GM23248 (cell line): Measurements from ENCODE around the gene PIP5K1C. TPM values are rescaled to one million over a fixed set of nuclear protein-coding genes. Genes with fewer than 3 reads are reported as not detected.

Experiments used
- DNase-seq: peaks from one replicate; pipeline ENCODE4 v3.0.0-alpha.2; 2015
- H2AFZ ChIP-seq: fragments of 200-600 bp; sonication (generic); 2 replicates; pipeline ENCODE4 v1.6.1; 2016; ENCODE audit warnings: antibody characterized with exemption
- H3F3A ChIP-seq: fragments of 200-600 bp; sonication (generic); 2 replicates; pipeline ENCODE4 v1.6.1; 2016; ENCODE audit warnings: mild to moderate bottlenecking, antibody characterized with exemption, mixed run types; ENCODE audit not compliant: insufficient read depth
- H3K27ac ChIP-seq: fragments of 200-600 bp; sonication (generic); 2 replicates; pipeline ENCODE4 v1.5.1; 2016; ENCODE audit warnings: mild to moderate bottlenecking
- H3K27me3 ChIP-seq: fragments of 200-600 bp; sonication (generic); replicated peaks from 2 replicates; pipeline ENCODE4 v1.6.1; 2016; ENCODE audit warnings: mild to moderate bottlenecking; ENCODE audit not compliant: insufficient read depth
- H3K36me3 ChIP-seq: fragments of 200-600 bp; sonication (generic); 2 replicates; pipeline ENCODE4 v1.6.1; 2016; ENCODE audit warnings: low read depth, mild to moderate bottlenecking
- H3K4me1 ChIP-seq: fragments of 200-600 bp; sonication (generic); 2 replicates; pipeline ENCODE4 v1.6.1; 2016; ENCODE audit warnings: mild to moderate bottlenecking; ENCODE audit not compliant: insufficient read depth
- H3K4me2 ChIP-seq: fragments of 200-600 bp; sonication (generic); one replicate; pipeline ENCODE4 v1.6.1; 2016; ENCODE audit warnings: mild to moderate bottlenecking; ENCODE audit not compliant: unreplicated experiment
- H3K4me3 ChIP-seq: fragments of 200-600 bp; sonication (generic); 2 replicates; pipeline ENCODE4 v1.5.1; 2016; ENCODE audit warnings: mild to moderate bottlenecking
- H3K79me2 ChIP-seq: fragments of 200-600 bp; sonication (generic); 2 replicates; pipeline ENCODE4 v1.6.1; 2016; ENCODE audit warnings: mild to moderate bottlenecking; ENCODE audit not compliant: insufficient read depth
- H3K9ac ChIP-seq: fragments of 200-600 bp; sonication (generic); 2 replicates; pipeline ENCODE4 v1.6.1; 2016; ENCODE audit warnings: mild to moderate bottlenecking
- H3K9me2 ChIP-seq: fragments of 200-600 bp; sonication (generic); 2 replicates; pipeline ENCODE4 v1.6.1; 2016; ENCODE audit warnings: mixed run types, mild to moderate bottlenecking, moderate library complexity; ENCODE audit not compliant: insufficient read depth
- H3K9me3 ChIP-seq: fragments of 200-600 bp; sonication (generic); one replicate; pipeline ENCODE4 v1.6.1; 2017; ENCODE audit warnings: low read depth
- H4K20me1 ChIP-seq: fragments of 200-600 bp; sonication (generic); 2 replicates; pipeline ENCODE4 v1.6.0; 2016; ENCODE audit not compliant: insufficient read depth
- EZH2 ChIP-seq: fragments of 200-600 bp; sonication (generic); IDR thresholded peaks from 2 replicates; pipeline ENCODE4 v1.6.1; 2018; ENCODE audit warnings: antibody characterized with exemption, mild to moderate bottlenecking; ENCODE audit not compliant: insufficient read depth, poor library complexity, severe bottlenecking
- EZH2phosphoT487 ChIP-seq: fragments of 200-600 bp; sonication (generic); IDR thresholded peaks from 2 replicates; pipeline ENCODE4 v1.6.1; 2018; ENCODE audit warnings: antibody characterized with exemption, moderate library complexity, mild to moderate bottlenecking, low read depth; ENCODE audit not compliant: insufficient read depth
- WGBS, 2 experiments: methylation state at CpG; one replicate each; pipeline ENCODE4 v1.1.6; 2015 to 2017; ENCODE audit warnings: low lambda C conversion rate in 2 of 2, low coverage in 1 of 2; ENCODE audit errors: missing lambda C conversion rate in 2 of 2; 5-methylcytosine and 5-hydroxymethylcytosine counted together
- in situ Hi-C: fragments of 300-500 bp; cut with MboI; formaldehyde crosslinking; loops from 2 replicates; pipeline ENCODE4 v1.15.0; 2020
- polyA plus RNA-seq: library from polyadenylated mRNA; unstranded; fragments of >200 nt; fragmentation: Nextera tagmentation; extraction: Ambion mirVana; gene quantifications from 2 replicates; pipeline ENCODE4 v1.2.1, GENCODE V29; 2016
- total RNA-seq: library from RNA; depleted of rRNA; stranded (reverse); fragments of >200 nt; shearing (Covaris generic); gene quantifications from 2 replicates; pipeline ENCODE4 v1.2.3, GENCODE V29; 2014

Gene PIP5K1C
- total and polyA plus RNA-seq, 2 experiments from 2014 or later, result 31.2 to 34.0 TPM

GRCh38 chr19:3687774-3688706 lies 12.2 kb downstream of the PIP5K1C start:
- Histone ChIP-seq H3K4me2 (no peak overlapping the region), H3K27ac (no peak overlapping the region), H3K9ac (no peak overlapping the region), H3K9me3 (no peaks in the 10 kb centered on the region), H2AFZ (no peak overlapping the region), H3K36me3 (peaks cover 6% of the 10 kb centered on the region; the same call in 1 of the 2 replicates), H3K4me3 (no peak overlapping the region), H3K9me2 (no peaks in the 10 kb centered on the region), H3K79me2 (peaks cover 95% of the 10 kb centered on the region), H3F3A (no peaks in the 10 kb centered on the region), H4K20me1 (peaks cover 13% of the 10 kb centered on the region; the same call in 1 of the 2 replicates), H3K4me1 (no peaks in the 10 kb centered on the region), H3K27me3 (no peaks in the 10 kb centered on the region)
- 75 to 81% methylated on average over 25 to 35 of the region's 55 CpGs for WGBS, 2 experiments
- no peak for DNase-seq
- TF ChIP-seq EZH2phosphoT487, result no peak
- TF ChIP-seq EZH2, result no peak
- in situ Hi-C loops, result no loop called here

GRCh38 chr19:3687393-3687773 lies 12.9 kb downstream of the PIP5K1C start:
- H2AFZ ChIP-seq, result no peak overlapping the region
- no peak overlapping the region for H3K4me2 ChIP-seq
- no peaks in the 10 kb centered on the region for H3K27me3 ChIP-seq
- H3K9me3 ChIP-seq, result no peaks in the 10 kb centered on the region
- H3K9me2 ChIP-seq, result no peaks in the 10 kb centered on the region
- no peaks in the 10 kb centered on the region for H3K4me1 ChIP-seq
- TF ChIP-seq EZH2phosphoT487, result no peak
- no peak for TF ChIP-seq EZH2
- no peak overlapping the region for H3K27ac ChIP-seq
- peaks cover 95% of the 10 kb centered on the region for H3K79me2 ChIP-seq
- in situ Hi-C loops, result no loop called here
- WGBS, 2 experiments, result 90 to 94% methylated on average over 9 to 12 of the region's 12 CpGs
- peaks cover 6% of the 10 kb centered on the region; the same call in 1 of the 2 replicates for H3K36me3 ChIP-seq
- H4K20me1 ChIP-seq, result peaks cover 13% of the 10 kb centered on the region; the same call in 1 of the 2 replicates
- no peak overlapping the region for H3K9ac ChIP-seq
- no peaks in the 10 kb centered on the region for H3F3A ChIP-seq
- no peak overlapping the region for H3K4me3 ChIP-seq
- no peak for DNase-seq

- 81 to 82% methylated on average over 8 of the region's 8 CpGs for WGBS, 2 experiments
These were observed 15.4 kb downstream of the PIP5K1C start for GRCh38 chr19:3684817-3685410.

GRCh38 chr19:3684054-3684816 lies 16.0 kb downstream of the PIP5K1C start:
- Histone ChIP-seq H3K79me2 (peaks cover 88% of the 10 kb centered on the region), H3K9ac (no peak overlapping the region), H3K9me3 (no peaks in the 10 kb centered on the region), H3K4me3 (no peak overlapping the region), H3K9me2 (no peaks in the 10 kb centered on the region), H4K20me1 (no peaks in the 10 kb centered on the region), H3K36me3 (peaks cover 6% of the 10 kb centered on the region; the same call in 1 of the 2 replicates), H2AFZ (no peak overlapping the region), H3K4me1 (no peaks in the 10 kb centered on the region), H3K27me3 (no peaks in the 10 kb centered on the region), H3K27ac (no peak overlapping the region), H3K4me2 (no peak overlapping the region), H3F3A (no peaks in the 10 kb centered on the region)
- in situ Hi-C loops, result no loop called here
- no peak for TF ChIP-seq EZH2
- TF ChIP-seq EZH2phosphoT487, result no peak
- no peak for DNase-seq
- 93 to 96% methylated on average over 23 of the region's 23 CpGs for WGBS, 2 experiments

More at GRCh38 chr19:3684817-3685410, 15.4 kb downstream of the PIP5K1C start:
- H3K36me3 ChIP-seq, result peaks cover 6% of the 10 kb centered on the region; the same call in 1 of the 2 replicates
- H3K9me2 ChIP-seq, result no peaks in the 10 kb centered on the region
- no peak overlapping the region for H3K4me2 ChIP-seq
- no peaks in the 10 kb centered on the region for H3F3A ChIP-seq
- TF ChIP-seq EZH2 (no peak), EZH2phosphoT487 (no peak)
- H3K9me3 ChIP-seq, result no peaks in the 10 kb centered on the region
- H3K4me3 ChIP-seq, result no peak overlapping the region
- H3K27me3 ChIP-seq, result no peaks in the 10 kb centered on the region
- no peak overlapping the region for H2AFZ ChIP-seq
- no peak overlapping the region for H3K9ac ChIP-seq
- H3K79me2 ChIP-seq, result peaks cover 94% of the 10 kb centered on the region
- no peak overlapping the region for H3K27ac ChIP-seq
- in situ Hi-C loops, result no loop called here
- 0 out of 2 replicates have a peak, but pooled peaks cover 2% of the 10 kb centered on the region for H4K20me1 ChIP-seq
- no peak for DNase-seq
- H3K4me1 ChIP-seq, result no peaks in the 10 kb centered on the region
